Activated naive CD4-positive, alpha-beta T cell (primary cell): ENCODE measurements around the gene CLIP2.
"Not testable (repeated sequence)": the region's sequence is repeated elsewhere in the genome, so short reads cannot be mapped to it uniquely, and the experiment has no call there.

Source experiments
- DNase-seq, 4 experiments: peaks; one replicate each; lab custom pipeline; 2025; lab: John Stamatoyannopoulos, UW

CLIP2 gene

DNA sequence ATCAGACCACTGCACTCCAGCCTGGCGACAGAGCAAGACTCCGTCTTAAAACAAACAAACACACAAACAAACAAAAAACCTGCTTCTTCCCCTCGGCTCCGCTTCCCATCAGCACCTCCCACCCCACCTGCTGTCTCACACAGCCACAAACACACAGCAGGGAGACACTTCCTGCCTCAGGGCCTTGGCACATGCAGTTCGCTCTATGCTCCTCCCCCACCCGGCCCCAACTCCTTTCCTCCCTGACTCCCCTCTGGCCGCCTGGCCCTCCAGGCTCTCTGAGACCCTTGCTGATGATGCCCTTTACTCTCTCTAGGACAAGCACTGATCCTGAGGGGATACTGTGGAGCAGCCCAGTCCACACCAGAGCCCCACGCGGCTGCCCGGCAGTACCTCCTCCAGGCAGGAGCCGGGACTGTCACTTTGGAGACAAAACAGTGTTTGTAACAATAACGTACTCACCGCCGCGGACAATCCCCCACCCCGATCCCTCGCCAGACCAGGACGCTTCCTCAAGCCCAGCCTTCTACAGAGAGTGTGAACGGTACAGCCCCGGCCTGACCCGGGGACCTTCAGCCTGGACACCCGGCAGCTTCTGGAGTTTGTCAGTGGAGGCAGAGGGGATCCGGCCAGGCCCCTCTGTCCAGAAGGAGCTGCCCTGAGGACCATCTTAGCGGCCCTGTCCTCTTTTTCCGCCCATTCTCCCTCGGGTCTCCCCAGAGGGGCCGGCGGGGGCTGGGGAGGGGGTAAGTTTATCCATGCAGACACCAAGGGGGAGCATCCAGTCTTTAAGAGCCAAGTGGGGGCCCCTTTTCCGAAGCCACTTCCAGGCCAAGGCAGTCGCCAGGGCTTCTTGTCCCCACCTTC lies 114.5 kb downstream of the CLIP2 start:
- no peak for DNase-seq

DNA sequence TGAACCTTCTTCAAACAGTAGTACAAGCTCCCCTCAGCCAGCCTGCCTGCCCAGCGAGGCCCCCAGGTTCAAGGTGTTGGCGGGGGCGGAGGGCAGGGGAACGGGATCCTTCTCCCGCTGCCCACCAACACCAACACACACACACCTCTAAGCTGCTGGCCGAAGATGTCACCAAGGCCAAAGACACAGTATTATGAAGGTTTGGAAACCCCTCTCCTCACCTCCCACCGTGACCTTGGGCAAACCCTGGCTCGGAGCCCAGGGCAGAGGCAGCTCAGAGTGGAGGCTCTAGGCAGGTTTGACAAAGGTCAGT lies 115.1 kb downstream of the CLIP2 start:
- DNase-seq = no peak

DNA sequence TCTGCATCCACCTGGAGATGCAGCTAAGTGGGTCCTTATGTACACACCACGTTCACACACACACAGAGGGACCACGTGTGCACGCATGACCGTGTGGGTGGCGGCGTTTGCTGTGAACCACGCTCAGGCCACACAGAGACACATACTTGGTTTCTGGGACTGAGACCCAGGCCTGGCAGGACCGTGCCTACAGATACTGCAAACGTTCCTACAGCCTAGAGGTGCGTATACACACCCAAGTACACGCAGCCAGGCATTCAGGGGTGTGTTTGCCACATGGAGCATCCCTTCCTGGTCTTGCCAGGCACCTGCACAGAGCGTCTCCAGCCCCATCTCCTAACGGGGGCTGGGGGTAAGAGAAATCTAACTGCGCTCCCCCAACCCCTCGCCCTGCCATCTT lies 115.5 kb downstream of the CLIP2 start:
- DNase-seq = no peak

DNA sequence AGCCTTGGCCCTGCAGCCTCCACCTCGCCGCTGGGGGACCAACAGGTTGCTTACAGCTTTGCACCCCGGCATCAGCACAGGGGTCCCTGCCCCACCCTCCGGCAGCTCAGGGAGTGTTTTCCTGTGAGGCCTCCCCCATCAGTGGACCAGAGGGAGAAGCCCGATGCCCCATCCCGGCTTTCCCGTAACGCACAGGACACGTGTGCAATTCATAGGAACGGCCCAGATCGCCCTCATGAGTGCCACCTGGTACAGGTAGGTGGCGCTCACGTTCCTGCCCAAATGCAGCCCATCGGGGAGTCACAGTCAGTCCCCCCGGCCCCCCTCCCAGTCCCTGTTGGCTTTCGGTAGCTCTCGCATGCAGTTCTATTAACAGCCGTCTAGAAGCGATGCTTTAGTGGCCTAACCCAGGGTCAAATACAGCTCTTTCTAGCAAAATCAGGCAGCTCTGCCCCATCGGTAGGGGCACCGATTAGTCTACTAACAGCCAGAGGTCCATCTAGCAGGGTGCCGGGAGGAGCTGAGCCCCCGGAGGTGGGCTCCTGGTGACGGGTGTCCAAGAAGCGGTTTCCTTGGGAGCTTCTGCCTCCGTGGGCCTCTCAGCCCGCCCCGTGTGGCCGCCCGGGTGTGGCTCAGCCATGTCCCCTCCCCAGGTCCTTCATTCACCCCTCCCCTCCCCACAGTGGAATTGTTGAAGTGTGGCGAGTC lies 116.1 kb downstream of the CLIP2 start:
- no peak for DNase-seq

DNA sequence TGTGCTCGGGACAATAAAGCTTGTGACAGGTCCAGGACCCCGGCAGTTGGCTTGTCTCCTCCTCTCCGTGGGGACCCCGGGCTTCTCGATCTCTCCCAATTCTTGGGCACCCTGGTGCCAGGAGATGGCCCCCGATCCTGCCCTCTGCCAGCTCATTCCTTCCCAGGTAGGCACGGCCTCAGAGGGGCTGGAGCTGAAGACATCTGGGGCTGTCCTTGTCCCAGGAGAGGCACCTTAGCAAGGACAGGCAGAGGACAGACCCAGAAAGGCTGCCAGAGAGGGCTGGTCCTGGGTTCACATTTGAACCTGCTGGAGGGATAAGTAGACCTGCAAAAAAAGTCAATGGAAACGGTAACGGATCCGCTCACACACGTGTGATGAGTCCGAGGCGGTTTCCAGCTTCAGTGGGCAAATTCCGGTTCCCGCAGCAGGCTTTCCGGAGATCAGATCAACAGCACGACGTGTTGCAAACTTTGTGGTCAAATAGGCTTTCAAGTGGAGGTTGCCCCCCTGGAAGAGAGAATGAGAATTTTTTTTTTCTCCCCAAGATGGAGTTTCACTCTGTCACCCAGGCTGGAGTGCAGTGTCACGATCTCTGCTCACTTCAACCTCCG lies 116.8 kb downstream of the CLIP2 start:
- DNase-seq = no peak

DNA sequence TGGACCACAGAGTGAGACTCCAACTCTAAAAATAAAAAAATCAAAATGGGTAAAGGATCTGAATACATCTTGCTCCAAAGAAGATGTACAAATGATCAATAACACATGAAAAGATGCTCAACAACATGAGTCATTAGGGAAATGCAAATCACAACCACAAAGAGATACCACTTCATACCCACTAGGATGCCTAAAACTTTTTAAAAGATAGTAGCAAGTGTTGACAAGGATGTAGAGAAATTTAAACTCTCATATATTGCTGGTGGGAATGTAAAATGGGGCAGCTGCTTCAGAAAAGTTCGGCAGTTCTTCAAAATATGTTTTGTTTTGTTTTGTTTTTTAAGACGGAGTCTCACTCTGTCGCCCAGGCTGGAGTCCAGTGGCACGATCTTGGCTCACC lies 118.8 kb downstream of the CLIP2 start:
- DNase-seq = no peak

DNA sequence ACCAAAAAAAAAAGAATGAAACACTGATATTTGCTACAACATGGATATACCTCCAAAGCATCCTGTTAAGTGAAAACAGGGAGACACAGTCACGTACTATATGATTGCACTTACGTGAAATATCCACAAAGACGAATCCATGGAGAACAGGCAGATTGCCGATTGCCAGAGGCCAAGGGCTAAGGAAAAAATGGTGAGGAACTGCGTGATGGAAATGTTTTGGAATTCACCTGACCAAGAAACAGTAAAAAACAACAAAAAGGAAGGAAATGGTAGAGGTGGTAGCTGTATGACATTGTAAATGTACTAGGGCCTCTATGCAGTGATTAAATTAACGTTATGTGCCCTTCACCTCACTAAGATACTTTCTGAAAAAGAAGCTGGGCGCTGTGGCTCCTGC lies 120.4 kb downstream of the CLIP2 start:
- no peak for DNase-seq

DNA sequence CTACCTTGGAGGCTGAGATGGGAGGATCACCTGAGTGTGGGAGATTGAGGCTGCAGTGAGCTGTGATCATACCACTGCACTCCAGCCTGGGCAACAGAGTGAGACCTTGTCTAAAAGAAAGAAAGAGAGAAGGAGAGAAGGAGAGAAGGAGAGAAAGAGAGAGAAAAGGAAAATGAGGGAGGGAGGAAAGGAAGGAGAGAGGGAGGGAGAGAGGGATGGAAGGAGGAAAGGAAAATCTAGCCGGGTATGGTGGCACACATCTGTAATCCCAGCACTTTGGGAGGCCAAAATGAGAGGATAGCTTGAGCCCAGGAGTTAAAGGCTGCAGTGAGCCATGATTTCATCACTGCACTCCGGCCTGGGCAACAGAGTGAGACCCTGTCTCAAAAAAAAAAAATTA lies 121.6 kb downstream of the CLIP2 start:
- no peak for DNase-seq

DNA sequence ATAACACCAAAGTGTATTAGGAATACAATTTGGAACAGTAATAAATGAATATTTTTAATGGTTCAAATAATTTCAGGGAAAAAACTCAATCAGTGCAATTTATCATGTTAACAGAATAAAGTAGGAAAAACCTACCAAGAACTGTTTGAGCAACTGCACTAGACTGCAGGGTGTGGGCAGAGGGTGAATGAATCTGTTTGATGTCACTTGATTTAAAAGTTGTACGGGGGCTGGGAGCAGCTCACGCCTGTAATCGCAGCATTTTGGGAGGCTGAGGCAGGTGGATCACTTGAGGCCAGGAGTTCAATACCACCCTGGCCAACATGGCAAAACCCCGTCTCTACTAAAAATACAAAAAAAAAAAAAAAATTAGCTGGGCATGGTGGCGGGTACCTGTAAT lies 122.4 kb downstream of the CLIP2 start:
- DNase-seq = not testable (repeated sequence)

DNA sequence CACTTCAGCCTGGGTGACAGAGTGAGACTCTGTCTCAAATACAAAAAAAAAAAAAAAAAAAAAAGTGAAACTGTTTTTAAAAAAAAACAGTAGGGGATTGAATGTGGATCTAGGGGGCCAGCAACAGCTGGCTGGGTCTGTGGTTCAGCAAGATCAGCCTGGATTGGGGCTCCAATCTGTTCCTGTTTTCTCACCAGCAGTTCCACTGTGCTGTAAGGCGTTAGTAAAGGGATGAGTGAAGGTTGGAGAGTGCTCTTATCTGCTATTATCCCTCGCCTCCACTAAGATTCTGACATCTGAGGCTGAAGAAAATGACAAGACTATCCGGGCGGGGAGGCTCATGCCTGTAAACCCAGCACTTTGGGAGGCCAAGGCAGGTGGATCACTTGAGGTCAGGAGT lies 122.8 kb downstream of the CLIP2 start:
- no peak for DNase-seq

DNA sequence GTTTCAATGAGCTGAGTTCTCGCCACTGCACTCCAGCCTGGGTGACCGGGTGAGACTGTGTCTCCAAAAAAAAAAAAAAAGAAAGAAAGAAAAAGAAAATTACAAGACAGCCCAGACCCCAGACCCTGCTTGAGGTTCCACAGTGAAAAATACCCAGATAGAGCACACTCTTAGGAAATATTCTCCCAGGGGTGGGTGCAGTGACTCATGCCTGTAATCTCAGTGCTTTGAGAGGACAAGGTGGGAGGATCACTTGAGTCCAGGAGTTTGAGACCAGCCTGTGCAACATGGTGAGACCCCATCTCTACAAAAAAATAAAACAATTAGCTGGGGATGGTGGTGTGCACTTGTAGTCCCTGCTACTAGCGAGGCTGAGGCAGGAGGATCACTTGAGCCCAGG lies 123.4 kb downstream of the CLIP2 start:
- DNase-seq = no peak

DNA sequence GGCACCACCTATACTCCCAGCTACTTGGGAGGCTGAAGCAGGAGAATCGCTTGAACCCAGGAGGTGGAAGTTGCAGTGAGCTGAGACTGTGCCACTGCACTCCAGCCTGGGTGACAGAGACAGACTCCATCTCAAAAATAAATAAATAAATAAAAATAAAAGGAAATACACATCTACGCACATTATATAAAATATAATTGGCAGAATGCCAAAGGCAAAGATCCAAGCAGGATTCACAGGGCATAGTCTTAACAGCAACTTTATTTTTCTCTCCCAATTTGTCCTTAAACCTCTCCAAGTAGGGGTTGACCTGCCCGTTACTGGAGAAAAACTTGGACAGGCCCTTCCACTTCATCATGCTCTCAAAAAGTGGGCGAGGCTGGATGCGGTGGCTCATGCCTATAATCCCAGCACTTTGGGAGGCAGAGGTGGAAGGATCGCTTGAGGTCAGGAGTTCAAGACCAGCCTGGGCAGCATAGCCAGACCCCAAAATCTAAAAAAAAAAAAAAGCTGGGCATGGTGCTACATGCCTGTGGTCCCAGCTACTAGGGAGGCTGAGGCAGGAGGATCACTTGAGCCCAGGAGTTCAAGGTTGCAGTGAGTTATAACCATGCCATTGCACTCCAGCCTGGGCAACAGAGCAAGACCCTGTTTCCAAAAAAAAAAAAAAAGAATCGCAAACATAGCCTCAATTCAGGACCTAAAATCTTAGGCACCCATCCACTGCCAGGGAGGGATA lies 125.6 kb downstream of the CLIP2 start:
- DNase-seq = not testable (repeated sequence)

DNA sequence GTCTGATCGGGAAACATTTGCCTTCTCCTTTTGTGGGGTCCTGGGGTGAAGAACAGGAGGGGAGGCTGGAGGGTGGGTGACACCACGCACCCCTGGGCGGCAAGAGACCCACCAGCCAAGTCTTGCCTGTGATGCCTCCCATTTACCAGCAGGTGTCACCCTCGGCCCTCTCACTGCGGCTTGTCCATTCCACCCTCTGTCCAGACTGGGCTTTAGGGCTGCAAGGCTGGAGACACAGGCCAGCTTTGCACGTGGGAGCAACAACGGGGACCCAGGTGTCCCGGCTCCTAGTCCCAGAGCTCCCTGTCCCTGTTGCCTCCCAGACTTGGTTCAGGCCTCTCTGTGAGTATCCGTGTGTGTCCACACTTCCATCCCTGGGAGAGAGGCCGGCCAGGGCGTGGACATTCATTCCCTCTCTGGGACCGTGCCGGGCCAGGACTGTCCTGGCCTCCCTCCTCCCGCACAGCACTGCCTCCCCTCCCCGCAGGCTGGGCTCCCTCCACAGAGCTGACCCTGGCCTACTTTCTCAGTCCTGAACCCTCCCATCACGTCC lies 128.3 kb downstream of the CLIP2 start:
- DNase-seq = peak; percentile 14 to 44 (median 23)

DNA sequence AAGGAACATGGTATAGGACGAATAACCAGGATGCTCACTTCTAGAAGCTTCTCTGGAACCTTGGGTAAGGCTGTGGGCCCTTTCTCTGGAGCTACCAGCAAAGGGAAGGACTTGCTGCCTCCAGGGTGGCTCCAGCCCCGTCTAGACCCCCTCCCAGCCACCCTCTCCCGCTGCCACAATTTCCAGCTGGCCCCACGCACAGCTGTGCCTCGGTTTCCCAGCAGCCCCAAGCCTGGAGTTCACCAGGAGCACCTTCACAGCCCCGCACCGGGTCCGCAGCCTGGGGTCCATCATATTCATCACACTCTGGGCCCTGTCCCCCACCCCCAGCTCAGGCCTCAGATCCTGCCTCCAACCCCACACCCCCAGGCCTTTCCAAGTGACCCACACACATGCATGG lies 128.9 kb downstream of the CLIP2 start:
- no peak for DNase-seq

DNA sequence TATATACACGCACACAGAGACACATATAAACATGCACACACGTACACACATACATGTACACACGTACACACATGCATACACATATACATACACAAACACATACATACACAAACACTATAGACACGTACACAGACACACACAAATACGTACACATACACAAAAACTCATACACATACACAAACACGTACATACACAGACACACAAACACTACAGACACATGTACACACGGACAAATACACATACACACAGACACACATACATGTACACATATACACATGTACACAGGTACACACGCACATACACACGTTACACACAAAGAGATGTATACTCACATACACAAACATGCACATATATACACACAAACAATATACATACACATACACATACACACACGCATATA lies 129.3 kb downstream of the CLIP2 start:
- DNase-seq = no peak

DNA sequence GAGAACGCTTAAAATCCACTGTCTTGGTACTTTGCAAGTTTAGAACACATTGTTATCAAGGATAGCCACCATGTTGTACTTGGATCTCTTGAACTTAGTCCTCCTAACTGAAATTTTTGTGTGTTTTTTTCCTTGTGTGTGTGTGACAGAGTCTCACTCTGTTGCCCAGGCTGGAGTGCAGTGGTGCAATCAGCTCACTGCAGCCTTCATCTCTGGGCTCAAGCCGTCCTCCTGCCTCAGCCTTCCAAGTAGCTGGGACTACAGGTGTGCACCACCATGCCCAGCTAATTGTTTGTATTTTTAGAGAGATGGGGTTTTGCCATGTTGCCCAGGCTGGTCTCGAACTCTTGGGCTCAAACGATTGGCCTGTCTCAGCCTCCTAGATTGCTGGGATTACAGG lies 130.0 kb downstream of the CLIP2 start:
- not testable (repeated sequence) for DNase-seq

DNA sequence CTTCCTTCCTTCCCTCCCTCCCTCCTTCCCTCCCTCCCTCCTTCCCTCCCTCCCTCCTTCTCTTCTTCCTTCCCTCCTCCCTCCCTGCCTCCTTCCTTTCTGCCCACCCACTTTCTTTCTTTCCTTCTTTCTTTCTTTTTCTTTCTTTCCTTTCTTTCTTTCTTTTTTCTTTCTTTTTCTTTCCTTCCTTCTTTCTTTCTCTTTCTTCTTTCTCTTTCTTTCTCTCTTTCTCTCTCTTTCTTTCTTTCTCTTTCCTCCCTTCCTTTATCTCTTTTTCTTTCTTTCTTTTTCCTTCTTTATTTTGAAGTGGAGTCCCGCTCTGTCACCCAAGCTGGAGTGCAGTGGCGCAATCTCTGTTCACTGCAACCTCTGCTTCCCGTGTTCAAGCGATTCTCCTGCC lies 130.8 kb downstream of the CLIP2 start:
- no peak for DNase-seq

DNA sequence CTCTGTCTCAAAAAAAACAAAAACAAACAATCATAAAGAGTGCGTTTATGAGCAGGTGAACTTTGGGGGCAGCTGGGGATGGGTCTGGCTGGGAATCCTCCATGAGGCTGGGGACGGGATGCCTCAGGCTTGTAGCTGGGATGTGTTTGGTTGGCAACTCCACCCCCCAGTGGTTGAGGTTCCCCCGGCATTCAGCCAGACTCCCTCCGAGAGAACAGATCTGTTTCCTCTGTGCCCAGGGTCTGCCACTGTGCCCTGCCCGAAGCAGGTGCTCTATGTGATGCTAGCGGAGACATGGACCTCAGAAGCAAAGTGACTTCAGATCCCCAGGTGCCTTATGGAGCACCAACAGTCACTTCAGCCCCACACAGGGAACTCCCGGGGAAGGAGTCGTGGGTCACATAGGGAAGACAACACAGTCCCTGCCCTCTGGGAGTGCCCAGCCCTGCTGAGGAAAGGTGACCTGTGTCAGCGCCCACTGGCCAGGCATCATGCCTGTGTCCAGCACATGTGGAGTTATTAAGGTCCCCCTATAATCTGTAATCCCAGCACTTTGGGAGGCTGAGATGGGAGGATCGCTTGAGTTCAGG lies 135.2 kb downstream of the CLIP2 start:
- DNase-seq = no peak

DNA sequence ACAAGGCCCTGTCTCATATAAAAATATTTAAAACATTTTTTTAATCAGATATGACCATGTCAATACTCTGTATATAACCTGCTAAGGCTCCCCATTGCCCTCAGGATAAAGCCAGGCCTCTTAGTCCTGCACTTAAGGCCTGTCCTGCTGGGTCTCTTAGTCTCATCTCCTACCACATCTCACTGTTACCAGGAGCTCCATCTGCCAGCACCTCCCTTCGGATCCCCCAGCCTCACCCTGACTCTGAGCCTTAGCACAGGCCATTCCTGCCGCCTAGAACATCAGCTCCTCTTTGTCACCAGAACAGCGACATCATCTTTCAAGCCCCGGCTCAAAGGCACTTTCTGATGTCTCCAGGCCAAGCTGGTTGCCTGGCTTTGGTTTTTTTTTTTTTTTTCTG lies 138.8 kb downstream of the CLIP2 start:
- no peak for DNase-seq

DNA sequence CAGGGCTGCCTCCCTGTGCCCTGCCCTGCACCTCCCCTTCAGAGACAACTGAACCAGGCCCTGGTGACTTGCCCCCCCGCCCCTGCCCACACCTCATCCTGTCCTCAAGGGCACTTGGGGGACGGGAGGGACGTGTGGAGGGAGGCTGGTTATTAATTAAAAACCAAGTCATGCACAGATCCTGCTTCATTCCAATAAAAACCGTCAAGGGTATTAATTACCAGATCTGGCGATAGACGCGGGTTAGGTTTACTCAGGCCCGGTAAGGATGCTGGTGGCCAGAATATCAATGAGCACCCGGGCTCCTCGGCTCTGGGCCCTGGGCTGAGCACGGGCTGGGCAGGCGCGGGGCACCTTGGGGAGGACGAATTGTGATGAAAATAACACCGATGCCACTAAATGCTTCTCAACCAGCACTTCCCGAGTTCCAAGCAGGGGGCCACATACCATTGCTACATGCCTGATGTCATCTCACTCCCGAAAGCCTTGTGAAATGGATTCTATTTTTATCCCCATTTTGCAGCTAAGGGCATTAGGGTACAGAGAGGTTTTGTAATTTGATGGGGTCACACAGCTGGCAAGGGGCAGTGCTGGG lies 140.0 kb downstream of the CLIP2 start:
- DNase-seq = no peak

DNA sequence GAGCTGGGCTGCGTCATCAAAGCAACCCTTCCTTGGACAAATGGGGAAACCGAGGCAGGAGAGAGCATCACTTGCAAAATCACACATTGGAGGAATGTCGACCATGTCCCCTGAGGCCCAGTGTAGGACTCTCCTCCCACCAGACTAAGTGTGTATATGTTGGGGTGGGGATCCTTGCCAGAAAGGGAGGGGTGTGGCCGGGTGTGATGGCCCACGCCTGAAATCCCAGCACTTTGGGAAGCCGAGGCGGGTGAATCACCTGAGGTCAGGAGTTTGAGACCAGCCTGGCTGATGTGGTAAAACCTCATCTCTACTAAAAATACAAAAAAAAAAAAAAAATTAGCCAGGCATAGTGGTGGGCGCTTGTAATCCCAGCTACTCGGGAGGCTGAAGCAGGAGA lies 141.2 kb downstream of the CLIP2 start:
- DNase-seq = not testable (repeated sequence)
